SJSA1 (cell line): ENCODE data around the gene SPPL3. TPM values are rescaled to one million over a fixed set of nuclear protein-coding genes. Genes with fewer than 3 reads are reported as not detected.

Source experiments
- DNase-seq, 2 experiments: peaks; one replicate each; pipeline ENCODE4 v3.0.0-alpha.2; 2015 to 2020; ENCODE audit warnings: low spot score in 2 of 2, low read depth in 1 of 2
- H3K27ac ChIP-seq: fragments of 250-450 bp; sonication (Bioruptor Pico); 2 replicates; pipeline ENCODE4 v1.5.1; 2020; ENCODE audit warnings: mild to moderate bottlenecking, moderate library complexity
- H3K27me3 ChIP-seq: fragments of 250-450 bp; sonication (Bioruptor Pico); replicated peaks from 2 replicates; pipeline ENCODE4 v1.5.1; 2020; ENCODE audit warnings: mild to moderate bottlenecking, moderate library complexity
- H3K36me3 ChIP-seq: fragments of 250-450 bp; sonication (Bioruptor Pico); 2 replicates; pipeline ENCODE4 v1.5.1; 2020; ENCODE audit warnings: mild to moderate bottlenecking
- H3K4me1 ChIP-seq: fragments of 250-450 bp; sonication (Bioruptor Pico); replicated peaks from 2 replicates; pipeline ENCODE4 v1.6.1; 2021; ENCODE audit warnings: mild to moderate bottlenecking
- H3K4me3 ChIP-seq: fragments of 250-450 bp; sonication (Bioruptor Pico); 2 replicates; pipeline ENCODE4 v1.5.1; 2020; ENCODE audit warnings: mild to moderate bottlenecking
- H3K9me3 ChIP-seq: fragments of 250-450 bp; sonication (Bioruptor Pico); replicated peaks from 2 replicates; pipeline ENCODE4 v1.5.1; 2020; ENCODE audit warnings: mild to moderate bottlenecking
- total RNA-seq: library from RNA; depleted of rRNA; stranded (reverse); fragments of >200 nt; shearing (Covaris generic); gene quantifications from 2 replicates; pipeline ENCODE4 v1.2.3, GENCODE V29; 2014; rRNA removed

SPPL3 gene
- total RNA-seq, 1 experiment from 2014 or later = 3.8 TPM

DNA sequence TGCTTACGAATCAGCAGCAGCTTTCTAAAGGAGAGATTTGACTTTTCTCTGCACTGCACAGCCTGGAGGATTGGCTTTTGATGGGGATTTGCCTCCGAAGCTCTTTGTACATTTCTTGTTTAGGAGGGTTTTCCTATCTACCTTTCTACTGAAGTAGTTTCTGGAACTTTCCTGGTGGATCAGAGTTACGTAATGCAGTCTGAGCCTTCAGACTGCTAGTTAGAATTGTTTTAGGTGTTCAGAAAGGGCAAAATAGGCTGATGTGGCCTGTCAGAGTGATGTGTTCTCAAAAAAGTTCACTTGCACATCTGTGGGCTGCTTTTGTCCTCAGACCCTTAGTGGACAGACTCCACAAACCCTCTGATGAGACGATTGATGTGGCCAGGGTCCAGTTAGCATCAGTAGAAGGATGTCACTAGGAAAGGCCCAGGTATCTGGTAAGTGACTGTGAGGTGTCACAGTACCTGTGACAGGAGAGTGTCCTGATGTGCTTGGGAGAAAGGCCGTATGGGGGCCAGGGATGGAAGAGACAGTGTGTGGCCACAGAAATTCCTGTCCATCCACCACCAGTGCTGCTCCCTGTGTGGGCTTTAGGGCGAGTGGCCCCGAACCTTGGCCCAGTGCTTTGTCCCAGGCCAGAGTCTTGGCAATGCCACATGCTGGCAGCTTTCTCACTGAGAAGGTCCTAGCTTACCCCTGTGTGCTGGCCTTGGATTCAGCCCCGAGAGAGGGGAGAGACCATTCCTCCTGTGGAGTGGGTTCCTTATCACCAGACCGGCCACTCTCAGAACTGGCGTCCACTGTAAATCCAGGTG is 183.0 kb downstream of the SPPL3 start:
- Histone ChIP-seq H3K27me3 (no peaks in the 10 kb centered on the region), H3K36me3 (peaks cover 61% of the 10 kb centered on the region), H3K9me3 (no peaks in the 10 kb centered on the region), H3K4me3 (no peak overlapping the region), H3K27ac (no peak overlapping the region), H3K4me1 (peaks cover 10% of the 10 kb centered on the region; the same call in 1 of the 2 replicates)
- DNase-seq = no peak

DNA sequence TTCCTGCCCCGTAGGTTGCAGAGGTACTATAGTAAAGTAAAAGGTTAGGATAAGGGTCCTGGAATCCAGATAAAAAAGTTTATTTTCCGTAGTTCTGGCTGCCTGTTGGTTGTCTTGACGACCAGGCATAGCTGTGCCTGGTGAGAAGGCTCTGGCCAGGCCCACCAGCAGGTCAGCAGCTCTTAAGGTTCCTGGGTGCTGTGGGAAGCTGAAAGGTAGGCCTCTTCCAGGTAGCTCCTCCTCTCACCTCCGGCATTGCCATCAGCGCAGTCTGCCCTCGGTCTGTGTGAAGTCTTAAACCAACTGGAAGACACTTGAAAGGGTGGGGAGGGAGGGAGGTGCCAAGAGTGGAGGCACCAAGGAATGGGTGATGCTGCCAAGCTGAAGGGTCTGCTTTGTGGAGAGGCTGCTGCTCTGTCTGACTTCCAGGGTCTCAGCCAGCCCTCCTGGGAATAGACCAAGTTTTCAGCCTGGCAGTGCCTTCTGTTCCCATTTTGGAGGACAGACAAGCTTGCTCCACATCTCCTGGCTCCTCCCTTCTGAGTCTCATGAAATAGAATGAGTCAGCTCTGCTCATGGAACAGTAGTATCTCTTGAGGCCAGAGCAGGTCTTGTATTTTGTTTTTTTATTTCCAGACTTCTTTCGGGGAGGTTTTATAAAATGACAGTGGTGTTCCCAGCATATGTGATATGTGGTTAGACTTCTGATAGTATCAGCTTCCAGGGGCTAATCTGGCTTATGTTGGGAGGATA is 183.7 kb downstream of the SPPL3 start:
- Histone ChIP-seq H3K36me3 (peaks cover 68% of the 10 kb centered on the region), H3K27ac (no peak overlapping the region)
- no peak for DNase-seq

DNA sequence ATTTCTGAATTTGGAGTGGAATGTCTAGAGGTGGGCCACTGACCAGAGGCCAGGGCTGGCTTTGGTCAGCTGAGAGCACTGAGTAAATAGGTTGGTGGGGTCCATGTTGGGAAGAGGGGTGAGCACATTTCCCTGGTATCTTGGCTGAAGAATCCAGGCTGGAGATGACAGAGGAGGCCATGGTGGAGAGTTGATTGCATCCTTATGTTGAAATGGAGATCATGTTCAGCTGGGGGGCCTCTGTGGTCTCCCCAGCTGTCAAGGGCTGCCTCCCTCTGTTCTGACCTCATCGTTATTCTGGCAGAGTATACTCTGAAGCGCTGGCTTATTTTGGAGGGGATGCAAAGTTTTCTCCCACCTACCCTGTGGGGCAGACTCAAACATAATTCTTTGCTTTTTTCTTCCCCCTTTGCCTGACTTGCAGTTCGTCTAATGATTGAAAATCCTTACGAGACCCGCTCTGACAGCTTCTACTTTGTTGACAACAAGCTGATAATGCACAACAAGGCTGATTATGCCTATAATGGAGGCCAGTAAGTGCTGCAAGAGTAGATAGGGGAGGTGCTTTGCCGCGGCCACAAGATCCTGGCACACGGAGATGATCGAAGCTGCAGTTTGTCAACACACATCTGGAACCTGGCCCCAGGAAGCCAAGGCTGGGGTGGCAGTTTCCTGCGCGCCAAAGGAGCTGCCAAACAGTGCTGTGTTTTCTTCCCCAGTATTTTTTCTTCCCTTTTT is 184.5 kb downstream of the SPPL3 start:
- Histone ChIP-seq H3K4me3 (no peak overlapping the region), H3K36me3 (peaks cover 74% of the 10 kb centered on the region), H3K4me1 (no peaks in the 10 kb centered on the region), H3K27me3 (no peaks in the 10 kb centered on the region), H3K9me3 (no peaks in the 10 kb centered on the region), H3K27ac (no peak overlapping the region)
- no peak for DNase-seq

More for the DNA sequence above, 183.7 kb downstream of the SPPL3 start:
- Histone ChIP-seq H3K27me3 (no peaks in the 10 kb centered on the region), H3K9me3 (no peaks in the 10 kb centered on the region), H3K4me3 (no peak overlapping the region), H3K4me1 (peaks cover 5% of the 10 kb centered on the region; the same call in 1 of the 2 replicates)

DNA sequence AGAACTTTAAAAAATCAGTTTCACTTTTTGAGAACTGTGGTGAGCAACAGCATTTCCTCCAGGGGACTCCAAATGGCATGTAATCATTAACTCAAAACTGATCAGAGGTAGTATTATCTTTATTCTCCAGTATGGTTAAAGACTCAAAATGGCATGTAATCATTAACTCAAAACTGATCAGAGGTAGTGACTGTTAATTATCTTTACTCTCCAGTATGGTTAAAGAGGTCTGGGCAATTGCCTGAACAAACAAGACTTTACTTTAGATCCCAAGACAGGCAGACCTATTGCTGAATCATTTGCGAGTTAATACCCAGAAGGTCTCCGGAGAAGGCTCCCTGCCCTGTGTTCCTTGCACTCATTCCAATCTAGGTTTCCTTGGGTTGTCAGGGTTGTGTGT is 185.1 kb downstream of the SPPL3 start:
- no peak for DNase-seq
- Histone ChIP-seq H3K4me3 (no peak overlapping the region), H3K4me1 (no peaks in the 10 kb centered on the region), H3K9me3 (no peaks in the 10 kb centered on the region), H3K27me3 (no peaks in the 10 kb centered on the region), H3K36me3 (peaks cover 80% of the 10 kb centered on the region), H3K27ac (no peak overlapping the region)

DNA sequence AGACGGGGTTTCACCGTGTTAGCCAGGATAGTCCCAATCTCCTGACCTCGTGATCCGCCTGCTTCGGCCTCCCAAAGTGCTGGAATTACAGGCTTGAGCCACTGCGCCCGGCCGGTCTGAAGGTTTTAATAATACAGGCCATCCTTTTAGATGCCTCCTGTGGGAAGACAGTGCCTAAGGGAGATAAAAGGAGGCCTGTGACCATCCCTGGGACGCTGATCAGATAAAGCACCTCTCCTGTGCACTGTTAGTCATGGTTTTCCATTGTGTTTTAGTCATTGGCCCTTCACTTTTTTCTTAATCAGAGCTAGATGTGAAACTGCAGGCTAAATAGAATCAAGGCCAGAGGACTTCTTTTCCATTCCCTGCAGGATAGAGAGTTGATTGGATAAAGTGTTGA is 186.1 kb downstream of the SPPL3 start:
- Histone ChIP-seq H3K4me1 (no peaks in the 10 kb centered on the region), H3K27ac (no peak overlapping the region), H3K36me3 (peaks cover 86% of the 10 kb centered on the region), H3K4me3 (no peak overlapping the region), H3K9me3 (no peaks in the 10 kb centered on the region), H3K27me3 (no peaks in the 10 kb centered on the region)
- DNase-seq = no peak

DNA sequence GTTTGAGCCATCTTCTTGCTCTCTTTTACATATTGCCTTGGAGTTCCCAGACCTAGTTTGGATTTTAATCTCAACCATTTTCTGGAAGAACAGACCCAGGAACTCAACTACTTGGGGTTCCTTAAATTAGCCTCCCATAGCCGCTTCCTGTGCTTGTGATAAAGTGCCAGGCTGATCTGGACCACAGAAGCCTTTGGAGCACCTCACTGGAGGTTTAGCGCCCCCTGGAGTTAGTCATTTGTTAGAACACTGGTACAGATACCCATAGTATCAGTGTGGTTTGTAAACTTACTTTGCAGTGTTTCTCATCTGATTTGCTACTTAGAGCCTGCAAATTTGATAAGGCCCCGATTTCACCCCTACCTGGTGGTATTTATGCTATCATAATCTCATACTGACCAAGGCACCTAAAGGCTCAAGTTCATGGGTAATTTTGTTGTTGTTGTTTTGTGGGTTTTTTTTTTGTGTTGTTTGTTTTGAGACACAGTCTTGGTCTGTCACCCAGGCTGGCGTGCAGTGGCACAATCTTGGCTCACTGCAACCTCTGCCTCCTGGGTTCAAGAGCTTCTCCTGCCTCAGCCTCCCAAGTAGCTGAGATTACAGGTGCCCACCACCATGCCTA is 190.2 kb downstream of the SPPL3 start:
- Histone ChIP-seq H3K36me3 (peaks cover 60% of the 10 kb centered on the region), H3K27ac (no peak overlapping the region), H3K27me3 (no peaks in the 10 kb centered on the region), H3K9me3 (no peaks in the 10 kb centered on the region), H3K4me1 (peaks cover 13% of the 10 kb centered on the region), H3K4me3 (no peak overlapping the region)
- peak; percentile 48 to 71 for DNase-seq

DNA sequence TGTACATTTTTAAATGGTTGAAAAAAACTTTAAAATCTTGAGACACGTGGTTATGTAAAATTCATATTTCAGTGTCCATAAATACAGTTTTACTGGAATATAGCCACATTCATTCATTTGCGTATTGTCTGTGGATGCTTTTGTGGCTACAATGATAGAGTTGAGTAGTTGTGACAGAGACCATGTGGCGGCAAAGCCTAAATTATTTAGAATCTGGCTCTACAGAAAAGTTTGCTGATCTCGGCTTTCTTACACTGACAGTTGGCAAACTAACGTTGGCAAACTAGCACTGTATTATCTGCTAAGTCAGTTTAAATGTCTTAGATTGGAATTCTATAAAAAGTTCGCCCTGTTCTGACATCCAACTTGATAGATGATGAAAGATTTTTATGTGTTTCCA is 191.5 kb downstream of the SPPL3 start:
- DNase-seq = no peak
- Histone ChIP-seq H3K27ac (no peak overlapping the region), H3K36me3 (peaks cover 47% of the 10 kb centered on the region), H3K4me1 (peaks cover 13% of the 10 kb centered on the region), H3K9me3 (no peaks in the 10 kb centered on the region), H3K4me3 (no peak overlapping the region), H3K27me3 (no peaks in the 10 kb centered on the region)

Other genes with a start within 250 kb of the SPPL3 start
- gene MLEC, start 217.2 kb downstream of the SPPL3 start, total RNA-seq = 70.0 and 84.6 TPM in 2 replicates
- gene UNC119B, start 193.9 kb downstream of the SPPL3 start, total RNA-seq = 4.7 and 6.9 TPM in 2 replicates
- 6.8 and 11.1 TPM in 2 replicates for gene ACADS, start 178.5 kb downstream of the SPPL3 start, total RNA-seq
- not detected in 2 replicates for gene HNF1A, start 74.2 kb upstream of the SPPL3 start, total RNA-seq
- gene C12orf43, start 112.1 kb upstream of the SPPL3 start, total RNA-seq = 14.8 and 23.2 TPM in 2 replicates
- not detected in 2 replicates for gene OASL, start 134.9 kb upstream of the SPPL3 start, total RNA-seq
- gene P2RX7, start 228.5 kb upstream of the SPPL3 start, total RNA-seq = 2.2 and 3.1 TPM in 2 replicates